B cell (primary cell): Measurements from ENCODE around the gene TALDO1. TPM values are rescaled to one million over a fixed set of nuclear protein-coding genes. Genes with fewer than 3 reads are reported as not detected.

Source experiments
- ATAC-seq: fragments of 200-7000 bp; cut with Tn5 transposase; one replicate; pipeline ENCODE4 v1.10.0; 2021; ENCODE audit warnings: low read depth, mild to moderate bottlenecking, moderate number of reproducible peaks, moderate library complexity
- CTCF ChIA-PET: fragments of 350-600 bp; sonication (Branson Sonifier 250); formaldehyde crosslinking; loops from one replicate; lab custom pipeline; 2021; ENCODE audit warnings: antibody characterized with exemption, inconsistent platforms; lab: Charles Lee
- POLR2A ChIA-PET: fragments of 350-600 bp; sonication (Branson Sonifier 250); formaldehyde crosslinking; loops from one replicate; lab custom pipeline; 2021; ENCODE audit warnings: antibody characterized with exemption; lab: Charles Lee
- DNase-seq: peaks from one replicate; pipeline ENCODE4 v3.0.0; 2013
- H2AFZ ChIP-seq: 2 replicates; pipeline ENCODE4 v1.6.1; 2012; ENCODE audit warnings: mild to moderate bottlenecking, low read depth, low read length; ENCODE audit not compliant: insufficient read depth, poor library complexity, severe bottlenecking
- H3K27ac ChIP-seq, 2 donors: 1 replicate in 1 of 2; 2 replicates in 1 of 2; pipeline ENCODE4 v1.5.1; 2012 to 2013; ENCODE audit warnings: low read length in 2 of 2, mild to moderate bottlenecking in 2 of 2, moderate library complexity in 1 of 2
- H3K27me3 ChIP-seq, 4 experiments: fragments of 200-600 bp in 1 of 4; sonication (generic) in 1 of 4; replicated peaks in 1 of 4; 1 replicate in 2 of 4; 2 replicates in 2 of 4; pipeline versions ENCODE4 v1.6.1 to v1.7.0; 2013 to 2016; ENCODE audit warnings: low read length in 3 of 4, mild to moderate bottlenecking in 2 of 4, mixed read lengths in 1 of 4, moderate library complexity in 1 of 4; ENCODE audit not compliant: insufficient read depth in 4 of 4, control insufficient read depth in 3 of 4; ENCODE audit errors: control extremely low read depth in 1 of 4
- H3K36me3 ChIP-seq, 2 experiments: replicated peaks in 1 of 2; 1 replicate in 1 of 2; 2 replicates in 1 of 2; pipeline versions ENCODE4 v1.6.1 to v1.7.1; 2013; ENCODE audit warnings: low read length in 1 of 2; ENCODE audit not compliant: insufficient read depth in 2 of 2, control insufficient read depth in 1 of 2; ENCODE audit errors: control extremely low read depth in 1 of 2, extremely low read depth in 1 of 2
- H3K4me1 ChIP-seq, 2 donors: fragments of 200-600 bp in 1 of 2; sonication (generic) in 1 of 2; 1 replicate in 1 of 2; 2 replicates in 1 of 2; pipeline versions ENCODE4 v1.5.1 to v1.6.1; 2013 to 2017; ENCODE audit warnings: low read length in 2 of 2; ENCODE audit not compliant: control insufficient read depth in 2 of 2, insufficient read depth in 2 of 2
- H3K4me2 ChIP-seq: replicated peaks from 2 replicates; pipeline ENCODE3; 2012; ENCODE audit warnings: mild to moderate bottlenecking, low read depth, low read length; ENCODE audit not compliant: poor library complexity, severe bottlenecking
- H3K4me3 ChIP-seq, 5 experiments: fragments of 200-600 bp in 1 of 5; sonication (generic) in 1 of 5; 1 replicate in 3 of 5; 2 replicates in 2 of 5; pipeline versions ENCODE4 v1.5.1 to v1.7.0; 2011 to 2016; ENCODE audit warnings: low read length in 4 of 5, mild to moderate bottlenecking in 4 of 5, low read depth in 2 of 5, control low read depth in 1 of 5, moderate library complexity in 1 of 5; ENCODE audit not compliant: insufficient read depth in 1 of 5; ENCODE audit errors: control extremely low read depth in 1 of 5, extremely low read depth in 1 of 5
- H3K79me2 ChIP-seq: fragments of 200-600 bp; sonication (generic); one replicate; pipeline ENCODE4 v1.6.0; 2016; ENCODE audit warnings: low read length; ENCODE audit not compliant: control insufficient read depth, insufficient read depth
- H3K9ac ChIP-seq: fragments of 200-600 bp; sonication (generic); 2 replicates; pipeline ENCODE4 v1.6.1; 2017; ENCODE audit warnings: mild to moderate bottlenecking, low read length, moderate library complexity
- H3K9me3 ChIP-seq, 3 donors: one replicate each; pipeline versions ENCODE4 v1.6.1 to v1.7.1; 2013; ENCODE audit warnings: low read length in 2 of 3; ENCODE audit not compliant: control insufficient read depth in 2 of 3, insufficient read depth in 1 of 3; ENCODE audit errors: control extremely low read depth in 1 of 3
- H4K20me1 ChIP-seq: 2 replicates; pipeline ENCODE4 v1.6.0; 2012; ENCODE audit warnings: mild to moderate bottlenecking, low read length; ENCODE audit not compliant: insufficient read depth, control insufficient read depth, poor library complexity, severe bottlenecking
- H3K27ac Mint-ChIP-seq: one replicate; pipeline ENCODE4 v1.8.0; 2021; ENCODE audit warnings: mixed read lengths
- H3K27me3 Mint-ChIP-seq: one replicate; pipeline ENCODE4 v1.8.0; 2021; ENCODE audit warnings: mixed read lengths
- H3K4me1 Mint-ChIP-seq: one replicate; pipeline ENCODE4 v1.8.0; 2021; ENCODE audit warnings: mixed read lengths
- H3K4me3 Mint-ChIP-seq: one replicate; pipeline ENCODE4 v1.8.0; 2021; ENCODE audit warnings: mixed read lengths
- H3K9me3 Mint-ChIP-seq: one replicate; pipeline ENCODE4 v1.8.0; 2022; ENCODE audit warnings: mixed read lengths; ENCODE audit not compliant: insufficient read depth
- EZH2 ChIP-seq: IDR thresholded peaks from 2 replicates; pipeline ENCODE4 v1.6.1; 2012; ENCODE audit warnings: borderline replicate concordance, low read depth, mild to moderate bottlenecking, moderate library complexity, low read length; ENCODE audit not compliant: insufficient read depth, poor library complexity, severe bottlenecking
- WGBS: methylation state at CpG from one replicate; pipeline ENCODE4 v1.1.5; 2013; ENCODE audit warnings: missing lambda C conversion rate; ENCODE audit not compliant: insufficient coverage; 5-methylcytosine and 5-hydroxymethylcytosine counted together
- intact Hi-C: fragments of 100-400 bp; cut with micrococcal nuclease; formaldehyde crosslinking; loops from one replicate; pipeline ENCODE4 v1.10.0; 2022
- polyA plus RNA-seq: library from polyadenylated mRNA; depleted of rRNA; stranded (reverse); fragments of >200 nt; gene quantifications from 2 replicates; pipeline ENCODE4 v1.2.3, GENCODE V29; 2012
- total RNA-seq, 2 donors: library from RNA; stranded (reverse); fragments of 120-200 nt in 1 of 2; gene quantifications; 1 replicate in 1 of 2; 2 replicates in 1 of 2; pipeline versions ENCODE4 v1.2.3 to v1.2.4, GENCODE V29; 2013 to 2022
- TF ChIP-seq, protein P1 (sequence below): fragments of 200-600 bp; IDR thresholded peaks from one replicate; pipeline ENCODE4 v1.8.0; 2022; ENCODE audit warnings: antibody characterized with exemption, mild to moderate bottlenecking

Gene TALDO1
- total and polyA plus RNA-seq, 2 donors (not counting 1 experiment from before 2014, with no cell fraction given), result 82.4 to 116 TPM

DNA sequence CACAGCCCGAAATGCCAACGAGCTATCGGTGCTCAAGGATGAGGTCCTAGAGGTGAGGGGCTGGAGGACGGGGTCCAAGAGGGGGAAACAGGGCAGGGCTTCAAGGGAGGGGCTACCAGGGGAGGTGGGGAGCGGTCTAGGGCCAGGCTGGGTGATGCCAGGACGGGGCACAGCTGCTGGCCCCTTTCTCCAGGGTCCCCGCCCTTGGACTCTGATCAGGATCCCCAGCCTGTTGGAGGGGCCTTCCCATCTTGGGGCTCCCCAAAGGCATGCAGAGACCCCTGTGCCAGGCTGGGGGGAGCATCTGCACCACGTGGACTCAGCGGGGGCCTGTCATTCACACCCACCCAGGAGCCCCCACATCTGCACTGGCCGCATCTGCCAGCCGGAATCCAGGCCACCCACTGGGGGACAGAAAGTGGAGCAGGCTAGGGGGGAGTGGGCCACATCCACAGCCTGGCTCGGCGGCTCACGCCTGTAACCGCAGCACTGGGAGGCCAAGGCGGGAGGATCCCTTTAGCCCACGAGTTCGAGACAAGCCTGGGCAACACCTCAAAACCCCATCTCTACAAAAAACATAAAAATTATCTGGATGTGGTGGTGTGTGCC lies 22.4 kb upstream of the TALDO1 start:
- H3K4me3 ChIP-seq, result no peak overlapping the region
- H3K27ac Mint-ChIP-seq, result no peak overlapping the region
- WGBS, result 89% methylated on average over 14 of the region's 18 CpGs
- peaks cover 0 to 47% (median 2%) of the 10 kb centered on the region in 4 experiments for H3K27me3 ChIP-seq
- ChIA-PET CTCF (interaction anchor here (0.5 to 8.2 kb wide), 10 partner anchors 19 to 205 kb away, joined by 4 to 104 read pairs (median 6); partner anchors contain the start of genes DEAF1, LRRC56 and TMEM80), POLR2A (interaction anchor here (8.2 kb wide), 1 partner anchor 30 kb away, joined by 105 read pairs; the partner anchor contains the start of genes DEAF1 and TMEM80)
- no peaks in the 10 kb centered on the region for H3K36me3 ChIP-seq
- H3K27ac ChIP-seq, result no peak overlapping the region
- no peaks in the 10 kb centered on the region for H3K9me3 ChIP-seq
- peaks cover 9% of the 10 kb centered on the region for H4K20me1 ChIP-seq
- H3K4me3 Mint-ChIP-seq, result peak overlapping the region; percentile 74
- TF ChIP-seq EZH2, result no peak
- TF ChIP-seq, protein P1, sequence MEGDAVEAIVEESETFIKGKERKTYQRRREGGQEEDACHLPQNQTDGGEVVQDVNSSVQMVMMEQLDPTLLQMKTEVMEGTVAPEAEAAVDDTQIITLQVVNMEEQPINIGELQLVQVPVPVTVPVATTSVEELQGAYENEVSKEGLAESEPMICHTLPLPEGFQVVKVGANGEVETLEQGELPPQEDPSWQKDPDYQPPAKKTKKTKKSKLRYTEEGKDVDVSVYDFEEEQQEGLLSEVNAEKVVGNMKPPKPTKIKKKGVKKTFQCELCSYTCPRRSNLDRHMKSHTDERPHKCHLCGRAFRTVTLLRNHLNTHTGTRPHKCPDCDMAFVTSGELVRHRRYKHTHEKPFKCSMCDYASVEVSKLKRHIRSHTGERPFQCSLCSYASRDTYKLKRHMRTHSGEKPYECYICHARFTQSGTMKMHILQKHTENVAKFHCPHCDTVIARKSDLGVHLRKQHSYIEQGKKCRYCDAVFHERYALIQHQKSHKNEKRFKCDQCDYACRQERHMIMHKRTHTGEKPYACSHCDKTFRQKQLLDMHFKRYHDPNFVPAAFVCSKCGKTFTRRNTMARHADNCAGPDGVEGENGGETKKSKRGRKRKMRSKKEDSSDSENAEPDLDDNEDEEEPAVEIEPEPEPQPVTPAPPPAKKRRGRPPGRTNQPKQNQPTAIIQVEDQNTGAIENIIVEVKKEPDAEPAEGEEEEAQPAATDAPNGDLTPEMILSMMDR, result no peak
- no peak overlapping the region for H2AFZ ChIP-seq
- DNase-seq (no peak), ATAC-seq (no peak)
- peaks cover 28% of the 10 kb centered on the region for H3K4me1 Mint-ChIP-seq
- no peaks in the 10 kb centered on the region for H3K9me3 Mint-ChIP-seq
- H3K9ac ChIP-seq, result no peak overlapping the region
- H3K4me2 ChIP-seq, result peak overlapping the region; percentile 94
- H3K79me2 ChIP-seq, result no peaks in the 10 kb centered on the region
- intact Hi-C loops, result loop anchor here (5.0 to 10.0 kb wide), 3 partner anchors 72 to 188 kb away; partner anchors contain the start of genes HRAS, IRF7, LRRC56 and SLC25A22
- peaks cover 34 to 56% of the 10 kb centered on the region in 2 donors for H3K4me1 ChIP-seq
- peaks cover 4% of the 10 kb centered on the region for H3K27me3 Mint-ChIP-seq
